Adrenal gland (tissue), 12 donors: ENCODE measurements around the gene GEMIN4. TPM values are rescaled to one million over a fixed set of nuclear protein-coding genes. Genes with fewer than 3 reads are reported as not detected.

ENCODE experiments used
- DNase-seq, 7 donors: peaks; one replicate each; pipeline ENCODE4 v3.0.0-alpha.2; 2019 to 2020
- H3K27ac ChIP-seq, 5 donors: fragments of 200-600 bp; sonication (generic) in 4 of 5; 1 replicate in 3 of 5; 2 replicates in 2 of 5; pipeline versions ENCODE4 v1.5.1 to v1.8.0; 2016 to 2020; ENCODE audit warnings: mild to moderate bottlenecking in 1 of 5
- H3K27me3 ChIP-seq: fragments of 200-600 bp; 2 replicates; pipeline ENCODE4 v1.8.0; 2021
- H3K36me3 ChIP-seq, 2 donors: fragments of 200-600 bp; replicated peaks in 1 of 2; 1 replicate in 1 of 2; 2 replicates in 1 of 2; pipeline versions ENCODE4 v1.5.1 to v1.8.0; 2018 to 2022
- H3K4me1 ChIP-seq, 2 donors: fragments of 200-600 bp; replicated peaks in 1 of 2; 1 replicate in 1 of 2; 2 replicates in 1 of 2; pipeline versions ENCODE4 v1.5.1 to v1.8.0; 2018 to 2021
- H3K4me3 ChIP-seq, 4 donors: fragments of 200-600 bp; sonication (generic) in 3 of 4; one replicate each; pipeline ENCODE4 v1.5.1; 2016 to 2018
- H3K9me3 ChIP-seq, 3 donors: fragments of 200-600 bp; sonication (generic) in 1 of 3; replicated peaks in 1 of 3; 1 replicate in 2 of 3; 2 replicates in 1 of 3; pipeline versions ENCODE4 v1.5.1 to v1.8.0; 2016 to 2021
- CTCF ChIP-seq, 6 experiments: fragments of 450-650 bp in 4 of 6; fragments of 200-600 bp in 2 of 6; sonication (generic) in 1 of 6; IDR thresholded peaks; 1 replicate in 5 of 6; 2 replicates in 1 of 6; pipeline versions ENCODE4 v1.5.1 to v1.8.0; 2016 to 2021; ENCODE audit warnings: antibody characterized with exemption in 6 of 6, mild to moderate bottlenecking in 2 of 6, moderate library complexity in 1 of 6
- POLR2A ChIP-seq, 2 donors: fragments of 450-650 bp; IDR thresholded peaks; one replicate each; pipeline ENCODE4 v1.6.1; 2017; ENCODE audit warnings: antibody characterized with exemption in 2 of 2, mild to moderate bottlenecking in 2 of 2, moderate library complexity in 1 of 2
- WGBS, 4 donors: extraction: QIAGEN DNeasy Blood & Tissue Kit in 2 of 4; methylation state at CpG; one replicate each; pipeline versions ENCODE4 v1.1.5 to v1.1.7; 2013 to 2017; 5-methylcytosine and 5-hydroxymethylcytosine counted together
- intact Hi-C, 2 donors: fragments of 100-400 bp; cut with DNase I; formaldehyde crosslinking; loops; one replicate each; pipeline versions ENCODE4 v1.14.1 to v1.15.0; 2022 to 2023
- polyA plus RNA-seq, 3 donors: library from polyadenylated mRNA; stranded (reverse); fragments of 200-250 nt in 2 of 3; fragments of 350-450 nt in 1 of 3; fragmentation: Illumina TruSeq in 1 of 3; extraction: RNeasy Lipid Tissue Mini Kit (QIAGEN cat#74804) in 1 of 3; gene quantifications; one replicate each; pipeline ENCODE4 v1.2.3, GENCODE V29; 2013 to 2014
- total RNA-seq, 9 donors: library from RNA; depleted of rRNA in 4 of 9; stranded (reverse); fragments of >200 nt in 4 of 9; fragments of 120-200 nt in 1 of 9; fragmentation: NEBNext Ultra II Directional in 1 of 9; extraction: Animal tissue kit (Norgen Biotek cat#: 25700) in 1 of 9; gene quantifications; one replicate each; pipeline versions ENCODE4 v1.1.0 to v1.2.4, GENCODE V29; 2013 to 2023
- donor health status: healthy with polysubstance abuse.
- donor health status: Bipolar disorder and iron deficiency.
- donor health status: DM: yes; HTN: yes; CAD: no.
- donor health status: DM: no; HTN: no; CAD: no.
- donor health status: DM: no; HTN: no; CAD: no.
- donor health status: DM: yes; HTN: yes; CAD: no.

GEMIN4 gene
- total and polyA plus RNA-seq, 12 donors: 5.3 to 22.8 (median 13.2) TPM

- TF ChIP-seq CTCF (IDR thresholded peaks at IDR 0.05): no peak
- TF ChIP-seq POLR2A (IDR thresholded peaks at IDR 0.05): no peak
- Histone ChIP-seq H3K4me3 (no peak overlapping the region), H3K27ac (no peak overlapping the region), H3K27me3 (no peaks in the 10 kb centered on the region), H3K36me3 (peaks cover 0 to 47% of the 10 kb centered on the region in 2 donors), H3K4me1 (peaks cover 8 to 12% of the 10 kb centered on the region in 2 donors), H3K9me3 (no peaks in the 10 kb centered on the region)
- 90 to 95% (median 92%) methylated on average over 11 of the region's 11 CpGs for WGBS, 4 donors
- intact Hi-C loops: no loop called here
- DNase-seq: no peak
Measured at GRCh38 chr17:778096-778495, 26.0 kb upstream of the GEMIN4 start.

- Histone ChIP-seq H3K36me3 (peaks cover 0 to 79% of the 10 kb centered on the region in 2 donors), H3K27me3 (no peaks in the 10 kb centered on the region), H3K4me3 (no peak overlapping the region), H3K27ac (no peak overlapping the region), H3K4me1 (no peaks in the 10 kb centered on the region), H3K9me3 (no peaks in the 10 kb centered on the region)
- intact Hi-C loops: no loop called here
- WGBS, 4 donors: 89 to 94% (median 90%) methylated on average over 5 of the region's 5 CpGs
- TF ChIP-seq CTCF (IDR thresholded peaks at IDR 0.05) (no peak), POLR2A (IDR thresholded peaks at IDR 0.05) (no peak)
- no peak for DNase-seq
Measured at GRCh38 chr17:774313-774584, 22.2 kb upstream of the GEMIN4 start.

GRCh38 chr17:773467-774312 is 21.6 kb upstream of the GEMIN4 start:
- no peak for DNase-seq
- Histone ChIP-seq H3K27ac (no peak overlapping the region), H3K9me3 (no peaks in the 10 kb centered on the region), H3K27me3 (no peaks in the 10 kb centered on the region), H3K4me1 (no peaks in the 10 kb centered on the region), H3K36me3 (peaks cover 0 to 82% of the 10 kb centered on the region in 2 donors), H3K4me3 (no peak overlapping the region)
- TF ChIP-seq POLR2A (IDR thresholded peaks at IDR 0.05): no peak
- no peak for TF ChIP-seq CTCF (IDR thresholded peaks at IDR 0.05)
- intact Hi-C loops: no loop called here
- WGBS, 4 donors: 81 to 88% (median 82%) methylated on average over 14 of the region's 14 CpGs

- no peaks in the 10 kb centered on the region for H3K9me3 ChIP-seq
- no peaks in the 10 kb centered on the region for H3K4me1 ChIP-seq
- H3K27me3 ChIP-seq: no peaks in the 10 kb centered on the region
- 85 to 90% (median 88%) methylated on average over 5 of the region's 5 CpGs for WGBS, 4 donors
- intact Hi-C loops: no loop called here
- no peak overlapping the region for H3K4me3 ChIP-seq
- TF ChIP-seq CTCF (IDR thresholded peaks at IDR 0.05) (no peak), POLR2A (IDR thresholded peaks at IDR 0.05) (no peak)
- DNase-seq: no peak
- H3K27ac ChIP-seq: no peak overlapping the region
- H3K36me3 ChIP-seq: peaks cover 0 to 77% of the 10 kb centered on the region in 2 donors
Measured at GRCh38 chr17:773016-773415, 21.0 kb upstream of the GEMIN4 start.
